Jurkat, Clone E6-1 (cell line): ENCODE measurements around the gene DOLPP1.
A peak's percentile ranks its signal among the peaks of the same experiment; 100 is the strongest.
"Not testable (repeated sequence)": the region's sequence is repeated elsewhere in the genome, so short reads cannot be mapped to it uniquely, and the experiment has no call there.

Source experiments
- DNase-seq: peaks from one replicate; pipeline ENCODE4 v3.0.0-alpha.2; 2011; ENCODE audit warnings: low read depth, low spot score
- H3K4me3 ChIP-seq: 2 replicates; pipeline ENCODE4 v1.5.1; 2011; ENCODE audit warnings: mild to moderate bottlenecking, low read length, control low read depth, moderate library complexity

Gene DOLPP1

GRCh38 chr9:129108805-129109536 is 28.1 kb downstream of the DOLPP1 start:
- no peak overlapping the region for H3K4me3 ChIP-seq
- DNase-seq = no peak

GRCh38 chr9:129109537-129109903 is 28.6 kb downstream of the DOLPP1 start:
- H3K4me3 ChIP-seq = no peak overlapping the region
- DNase-seq = peak; percentile 15

- DNase-seq = no peak
- H3K4me3 ChIP-seq = peak overlapping the region; percentile 46
Observed at GRCh38 chr9:129109952-129110739, 29.2 kb downstream of the DOLPP1 start.

DNA sequence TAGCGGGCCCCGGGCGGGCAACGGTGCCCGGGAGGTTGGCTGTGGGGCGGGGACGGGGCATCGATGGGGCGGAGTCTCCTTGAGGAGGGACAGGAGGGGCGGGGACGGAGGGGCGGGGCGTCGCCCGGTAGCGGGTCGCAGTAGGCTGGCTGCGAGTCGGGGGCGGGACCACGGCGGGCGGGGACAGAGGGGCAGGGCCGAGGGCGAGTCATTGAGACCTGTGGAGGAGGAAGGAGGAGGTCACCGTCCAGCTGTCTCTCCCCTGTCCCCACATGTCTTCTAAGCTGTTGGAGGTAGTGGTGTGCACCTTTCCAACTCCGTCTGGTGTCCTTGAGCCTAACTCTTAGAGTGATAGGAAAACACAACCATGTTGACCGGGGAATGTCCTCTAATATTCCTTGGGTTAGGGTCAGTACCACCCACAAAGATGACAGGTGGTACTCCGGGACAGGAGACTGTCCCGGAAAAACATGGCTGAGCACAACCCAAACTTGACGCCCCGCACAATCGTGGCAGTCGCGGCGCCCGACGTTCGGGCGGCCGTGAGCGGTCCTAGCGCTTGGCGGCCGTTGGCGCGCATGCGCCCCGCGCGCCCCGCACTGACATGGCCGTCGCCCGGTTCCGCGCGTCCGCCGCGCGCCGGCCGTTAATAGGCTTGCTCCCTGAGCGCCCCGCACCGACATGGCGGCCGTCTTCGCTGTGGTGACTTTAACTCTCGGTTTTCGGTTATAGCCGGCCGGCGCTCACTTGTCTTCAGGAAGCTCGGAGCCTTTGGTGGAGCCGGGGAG is 30.0 kb downstream of the DOLPP1 start, which contains the start of the genes CRAT and PTPA:
Gene CRAT (minus strand): TSS at position 54 of the 788 bp plus-strand sequence. CDS start 284 bp downstream, outside the sequence.
Gene PTPA (plus strand): TSS at position 676 of the 788 bp plus-strand sequence. CDS start 186 bp downstream, outside the sequence.
- DNase-seq = peak; percentile 81
- H3K4me3 ChIP-seq = peak within 1 kb of the TSS; percentile 85

DNA sequence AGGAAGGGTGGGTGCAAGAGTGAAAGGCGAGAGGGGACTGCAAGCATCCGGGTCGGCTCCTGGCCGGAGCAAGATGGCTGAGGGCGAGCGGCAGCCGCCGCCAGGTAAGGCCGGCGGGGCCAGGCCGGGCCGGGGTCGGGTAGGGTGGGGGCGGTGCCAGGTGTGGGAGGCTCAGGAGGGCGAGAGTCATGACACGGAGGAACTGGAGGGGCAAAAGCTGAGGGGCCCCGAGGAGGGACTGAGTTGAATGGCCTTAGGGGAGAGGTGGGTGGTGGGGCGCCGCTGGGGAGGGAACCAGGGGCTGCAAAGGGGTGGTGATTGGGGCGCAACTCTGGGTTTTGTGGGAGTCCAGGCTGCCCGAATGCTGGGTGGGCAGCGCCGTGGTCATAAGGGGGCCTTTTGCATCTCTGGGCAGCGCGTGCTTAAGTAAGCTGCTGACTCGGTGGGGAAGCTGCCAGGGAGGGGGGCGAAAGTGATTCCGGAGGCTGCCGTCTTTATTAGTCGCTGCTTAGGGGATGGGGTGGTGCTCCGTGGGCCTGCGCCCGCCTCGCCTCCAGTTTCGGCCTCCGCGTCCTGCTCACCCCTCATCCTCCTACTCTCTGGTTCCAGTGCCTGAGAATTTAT is 30.7 kb downstream of the DOLPP1 start:
- H3K4me3 ChIP-seq = peak overlapping the region; percentile 85
- peak; percentile 19 for DNase-seq

- DNase-seq = not testable (repeated sequence)
Observed at GRCh38 chr9:129112526-129112925, 31.6 kb downstream of the DOLPP1 start.

DNA sequence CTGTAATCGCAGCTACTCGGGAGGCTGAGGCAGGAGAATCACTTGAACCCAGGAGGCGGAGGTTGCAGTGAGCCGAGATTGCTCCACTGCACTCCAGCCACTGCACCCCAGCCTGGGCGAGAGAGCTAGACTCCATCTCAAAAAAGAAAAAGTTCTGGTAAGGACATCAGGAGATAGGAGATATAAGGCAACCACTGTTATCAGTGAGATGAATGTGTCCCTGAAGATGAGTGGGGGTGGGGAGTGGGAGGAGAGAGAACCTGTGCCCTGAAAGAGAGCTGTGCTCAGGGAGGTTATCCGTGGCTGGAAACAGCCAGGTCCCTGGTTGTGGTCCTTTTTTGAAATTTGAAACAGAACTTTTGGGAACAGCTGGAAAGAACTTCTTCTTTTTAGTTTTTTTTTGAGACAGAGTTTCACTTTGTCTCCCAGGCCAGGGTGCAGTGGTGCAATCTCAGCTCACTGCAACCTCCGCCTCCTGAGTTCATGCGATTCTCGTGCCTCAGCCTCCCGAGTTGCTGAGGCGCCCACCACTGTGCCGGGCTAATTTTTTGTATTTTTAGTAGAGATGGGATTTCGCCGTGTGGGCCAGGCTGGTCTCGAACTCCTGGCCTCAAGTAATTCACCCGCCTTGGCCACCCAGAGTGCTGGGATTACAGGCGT is 32.9 kb downstream of the DOLPP1 start:
- no peak for DNase-seq
- H3K4me3 ChIP-seq = no peak overlapping the region

More at GRCh38 chr9:129112526-129112925, 31.6 kb downstream of the DOLPP1 start:
- peak overlapping the region; percentile 85 for H3K4me3 ChIP-seq

DNA sequence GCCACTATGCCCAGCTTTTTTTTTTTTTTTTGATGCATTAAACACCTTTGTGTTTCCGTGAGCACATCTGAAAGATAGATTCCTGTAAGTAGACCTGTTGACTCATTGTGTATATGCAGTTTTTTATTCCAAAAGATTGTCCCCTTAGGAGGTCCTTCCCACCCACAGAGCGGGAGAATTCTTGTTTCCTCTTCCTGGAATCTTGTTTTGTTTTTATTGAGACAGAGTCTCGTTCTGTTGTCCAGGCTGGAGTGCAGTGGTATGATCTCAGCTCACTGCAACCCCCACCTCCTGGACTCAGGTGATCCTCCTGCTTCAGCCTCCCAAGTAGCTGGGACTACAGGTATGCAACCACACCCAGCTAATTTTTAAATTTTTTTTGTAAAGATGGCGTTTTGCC is 37.9 kb downstream of the DOLPP1 start:
- no peak overlapping the region for H3K4me3 ChIP-seq
- DNase-seq = no peak

GRCh38 chr9:129121483-129121882 is 40.6 kb downstream of the DOLPP1 start:
- no peak overlapping the region for H3K4me3 ChIP-seq
- no peak for DNase-seq

DNA sequence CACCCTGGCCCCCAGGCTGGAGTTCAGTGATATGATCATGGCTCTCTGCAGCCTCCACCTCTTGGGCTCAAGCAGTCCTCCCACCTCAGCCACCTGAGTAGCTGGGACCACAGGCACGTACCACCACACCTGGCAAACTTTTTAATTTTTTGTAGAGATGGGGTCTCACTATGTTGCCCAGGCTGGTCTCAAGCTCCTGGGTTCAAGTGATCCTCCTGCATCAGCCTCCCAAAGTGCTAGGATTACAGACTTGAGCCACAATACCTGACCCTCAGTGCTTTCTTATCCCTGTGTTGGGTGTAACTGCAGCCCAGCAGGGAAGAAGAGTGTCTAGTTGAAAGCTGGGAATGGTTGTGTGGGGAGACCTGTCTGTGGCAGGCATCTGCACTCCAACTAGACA is 41.2 kb downstream of the DOLPP1 start:
- DNase-seq = no peak
- H3K4me3 ChIP-seq = no peak overlapping the region

DNA sequence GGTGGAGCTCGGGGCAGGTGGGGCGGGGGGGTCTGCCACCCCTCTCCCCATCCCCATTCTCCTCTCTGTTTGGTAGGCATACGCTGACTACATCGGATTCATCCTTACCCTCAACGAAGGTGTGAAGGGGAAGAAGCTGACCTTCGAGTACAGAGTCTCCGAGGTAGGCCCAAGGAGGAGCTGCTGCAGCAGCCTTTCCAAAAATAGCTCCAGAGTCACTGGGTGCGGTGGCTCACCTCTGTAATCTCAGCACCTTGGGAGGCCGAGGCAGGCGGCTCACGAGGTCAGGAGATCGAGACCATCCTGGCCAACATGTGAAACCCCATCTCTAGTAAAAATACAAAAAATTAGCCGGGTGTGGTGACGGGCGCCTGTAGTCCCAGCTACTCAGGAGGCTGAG is 42.1 kb downstream of the DOLPP1 start:
- not testable (repeated sequence) for DNase-seq, H3K4me3 ChIP-seq

DNA sequence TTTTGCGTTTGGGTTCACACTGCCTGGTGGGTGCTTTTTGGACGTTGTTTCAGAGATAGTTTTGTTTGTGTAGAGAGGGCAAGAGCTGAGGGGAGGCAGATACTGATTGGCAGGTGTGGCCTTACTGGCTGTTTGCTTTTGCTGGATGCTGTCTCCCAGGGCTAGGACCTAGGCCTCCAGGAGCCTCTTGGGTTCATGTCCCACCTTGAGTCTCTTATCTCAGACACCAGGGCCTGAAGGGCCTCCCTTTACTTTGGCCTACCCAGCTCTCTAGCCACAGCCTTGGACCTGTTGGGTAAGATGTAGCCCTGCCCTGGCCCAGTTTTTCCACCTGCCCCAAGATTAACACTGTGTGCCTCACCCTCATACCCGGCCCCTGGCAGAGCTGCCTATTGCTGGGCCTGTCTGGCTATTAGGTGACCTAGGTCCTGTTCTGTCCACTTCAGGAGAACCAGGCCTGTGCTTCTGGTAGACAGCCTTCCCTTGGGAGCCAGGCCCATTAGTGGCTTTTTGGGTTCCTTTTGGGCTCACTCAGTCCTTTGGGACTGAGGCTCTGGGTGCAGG is 43.7 kb downstream of the DOLPP1 start:
- no peak for DNase-seq
- H3K4me3 ChIP-seq = no peak overlapping the region

DNA sequence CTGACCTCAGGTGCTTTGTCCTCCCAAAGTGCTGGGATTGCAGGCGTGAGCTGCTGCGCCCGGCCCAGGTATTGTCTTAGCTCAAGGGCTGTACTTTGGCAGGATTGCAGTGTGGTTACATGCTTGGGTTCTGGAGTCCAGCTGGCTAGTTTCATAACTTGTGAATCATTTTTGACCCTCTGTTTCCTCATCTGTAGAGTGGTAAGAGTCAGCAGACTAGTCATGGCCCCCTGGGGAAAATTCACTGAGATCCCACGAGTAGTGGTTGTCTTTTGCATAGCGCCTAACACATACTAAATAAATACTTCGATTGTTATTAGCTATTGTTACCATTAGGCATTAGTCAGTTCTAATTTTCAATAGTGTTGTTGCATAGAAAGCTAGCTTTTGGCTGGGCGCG is 44.6 kb downstream of the DOLPP1 start:
- H3K4me3 ChIP-seq = no peak overlapping the region
- DNase-seq = no peak

- H3K4me3 ChIP-seq = no peak overlapping the region
- no peak for DNase-seq
Observed at GRCh38 chr9:129126749-129127618, 46.1 kb downstream of the DOLPP1 start.

DNA sequence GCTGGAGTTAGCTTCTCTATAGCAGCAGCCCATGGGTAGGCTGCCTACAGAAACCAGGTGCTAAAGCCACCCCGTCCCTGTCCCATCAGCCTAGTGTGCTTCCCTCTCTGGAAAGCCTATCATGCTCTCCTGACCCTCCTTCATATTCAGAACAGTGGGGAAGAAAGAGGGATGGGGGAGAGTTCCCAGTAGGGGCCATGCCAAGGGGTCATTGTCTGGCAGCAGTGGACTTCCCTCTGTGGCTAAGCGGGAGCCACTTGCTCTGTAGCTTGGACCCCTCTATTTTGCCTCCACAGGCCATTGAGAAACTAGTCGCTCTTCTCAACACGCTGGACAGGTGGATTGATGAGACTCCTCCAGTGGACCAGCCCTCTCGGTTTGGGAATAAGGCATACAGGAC is 47.8 kb downstream of the DOLPP1 start:
- no peak overlapping the region for H3K4me3 ChIP-seq
- DNase-seq = no peak

DNA sequence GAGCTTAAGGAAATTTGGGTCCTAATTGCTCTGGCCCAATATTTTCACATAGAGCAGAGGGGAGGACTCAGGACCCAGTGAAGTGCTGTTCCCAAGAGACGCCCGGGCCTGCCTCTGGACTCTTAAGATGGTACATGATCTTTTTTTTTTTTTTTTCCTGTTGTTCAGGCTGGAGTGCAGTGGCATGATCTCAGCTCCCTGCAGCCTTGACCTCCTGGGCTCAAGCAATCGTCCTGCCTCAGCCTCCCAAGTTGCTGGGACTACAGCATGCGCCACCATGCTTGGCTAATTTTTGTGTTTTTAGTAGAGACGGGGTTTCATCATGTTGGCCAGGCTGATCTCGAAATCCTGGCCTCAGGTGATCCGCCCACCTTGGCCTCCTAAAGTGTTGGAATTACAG is 49.4 kb downstream of the DOLPP1 start:
- H3K4me3 ChIP-seq, DNase-seq: not testable (repeated sequence)

- no peak for DNase-seq
- no peak overlapping the region for H3K4me3 ChIP-seq
Observed at GRCh38 chr9:129130791-129131190, 49.9 kb downstream of the DOLPP1 start.
